HepG2 (cell line): ENCODE data around the gene SND1. TPM values are rescaled to one million over a fixed set of nuclear protein-coding genes. Genes with fewer than 3 reads are reported as not detected.

Experiments
- ATAC-seq: fragments of 200-7000 bp; cut with Tn5 transposase; 3 replicates; pipeline ENCODE4 v1.9.1; 2020; ENCODE audit warnings: mild to moderate bottlenecking, moderate library complexity
- BruUV-seq: library from RNA; stranded (reverse); fragments of 400-500 nt; replicated peaks from 2 replicates; lab custom pipeline; 2021; lab: Mats Ljungman, UMichigan
- CTCF ChIA-PET: fragments of 300-600 bp; formaldehyde crosslinking; extraction: SDS; loops from one replicate; lab custom pipeline; 2021; ENCODE audit warnings: low total read pairs, inconsistent platforms, low intra/inter-chr PET ratio; lab: Yijun Ruan, JAX
- POLR2A ChIA-PET: fragments of 350-600 bp; sonication (Branson Sonifier 250); formaldehyde crosslinking; loops from one replicate; lab custom pipeline; 2020; ENCODE audit warnings: antibody characterized with exemption, inconsistent platforms; lab: Yijun Ruan, JAX
- DNase-seq: peaks from one replicate; pipeline ENCODE4 v3.0.0-alpha.2; 2015; ENCODE audit warnings: low spot score
- FAIRE-seq: peaks from 3 replicates; lab custom pipeline; 2011; peaks lifted over from hg19 to GRCh38; lab: Jason Lieb, UNC
- H2AFZ ChIP-seq: one replicate; pipeline ENCODE4 v1.6.1; 2011; ENCODE audit warnings: low read length, inconsistent platforms
- H3K27ac ChIP-seq: fragments of 300-600 bp; 3 replicates; pipeline ENCODE4 v1.8.0; 2011; ENCODE audit warnings: mixed run types, mild to moderate bottlenecking, mixed read lengths, low read length, inconsistent platforms; ENCODE audit not compliant: insufficient read depth; ENCODE audit errors: extremely low read length
- H3K27me3 ChIP-seq, 2 experiments: fragments of 200-600 bp in 1 of 2; 2 replicates in 1 of 2; 3 replicates in 1 of 2; pipeline versions ENCODE4 v1.6.0 to v1.8.0; 2011; ENCODE audit warnings: low read length in 2 of 2, mild to moderate bottlenecking in 2 of 2, moderate library complexity in 2 of 2, inconsistent platforms in 1 of 2; ENCODE audit not compliant: insufficient read depth in 2 of 2, control insufficient read depth in 1 of 2
- H3K36me3 ChIP-seq, 2 experiments: fragments of 200-600 bp in 1 of 2; replicated peaks in 1 of 2; 2 replicates in 1 of 2; 3 replicates in 1 of 2; pipeline versions ENCODE4 v1.5.1 to v1.8.0; 2011; ENCODE audit warnings: low read length in 2 of 2, inconsistent platforms in 1 of 2; ENCODE audit not compliant: insufficient read depth in 2 of 2, control insufficient read depth in 1 of 2
- H3K4me1 ChIP-seq: 2 replicates; pipeline ENCODE4 v1.5.1; 2012; ENCODE audit warnings: low read length, inconsistent platforms; ENCODE audit not compliant: insufficient read depth
- H3K4me2 ChIP-seq: 2 replicates; pipeline ENCODE4 v1.6.0; 2011; ENCODE audit warnings: low read depth, low read length, inconsistent platforms
- H3K4me3 ChIP-seq, 3 experiments: fragments of 200-600 bp in 1 of 3; sonication (generic), shearing (Covaris generic) in 1 of 3; replicated peaks in 1 of 3; 2 replicates each; pipeline ENCODE4 v1.5.1; 2011 to 2016; ENCODE audit warnings: low read length in 3 of 3, inconsistent platforms in 2 of 3, low read depth in 2 of 3, mild to moderate bottlenecking in 2 of 3, control low read depth in 1 of 3, mixed read lengths in 1 of 3; ENCODE audit not compliant: insufficient read depth in 1 of 3
- H3K79me2 ChIP-seq: one replicate; pipeline ENCODE4 v1.6.1; 2011; ENCODE audit warnings: low read length, inconsistent platforms; ENCODE audit not compliant: insufficient read depth
- H3K9ac ChIP-seq: 2 replicates; pipeline ENCODE4 v1.6.0; 2011; ENCODE audit warnings: mild to moderate bottlenecking, low read depth, low read length, inconsistent platforms; ENCODE audit not compliant: insufficient read depth
- H3K9me3 ChIP-seq: 2 replicates; pipeline ENCODE4 v1.5.1; 2012; ENCODE audit warnings: mild to moderate bottlenecking, low read length
- H4K20me1 ChIP-seq: 2 replicates; pipeline ENCODE4 v1.6.0; 2011; ENCODE audit warnings: inconsistent platforms, mild to moderate bottlenecking, low read length, moderate library complexity; ENCODE audit not compliant: insufficient read depth
- CENPX ChIP-seq: sonication (generic); formaldehyde crosslinking; IDR thresholded peaks from 2 replicates; pipeline ENCODE4 v1.9.0; 2021; ENCODE audit warnings: mild to moderate bottlenecking, missing genetic modification reagents, moderate library complexity
- HNRNPK ChIP-seq: fragments of 200-400 bp; formaldehyde crosslinking; IDR thresholded peaks from 2 replicates; pipeline ENCODE4 v1.6.1; 2018; ENCODE audit warnings: low read length, low read depth, moderate library complexity, mild to moderate bottlenecking; ENCODE audit not compliant: poor library complexity, severe bottlenecking
- SIN3A ChIP-seq: IDR thresholded peaks from 2 replicates; pipeline ENCODE4 v1.6.1; 2011; ENCODE audit warnings: low read depth, mild to moderate bottlenecking, control low read depth, low read length, borderline replicate concordance
- TOPORS ChIP-seq: sonication (generic); formaldehyde crosslinking; IDR thresholded peaks from 2 replicates; pipeline ENCODE4 v1.8.0; 2023; ENCODE audit warnings: mild to moderate bottlenecking, missing genetic modification reagents
- ZNF547 ChIP-seq: sonication (generic); formaldehyde crosslinking; IDR thresholded peaks from 2 replicates; pipeline ENCODE4 v1.5.1; 2020; ENCODE audit warnings: mild to moderate bottlenecking, missing genetic modification reagents
- WGBS: methylation state at CpG from one replicate; pipeline ENCODE4 v1.1.6; 2017; ENCODE audit warnings: low lambda C conversion rate; 5-methylcytosine and 5-hydroxymethylcytosine counted together
- in situ Hi-C: cut with HindIII; loops from 2 replicates; pipeline ENCODE4 v1.10.0; 2017; ENCODE audit warnings: low pct_unique_long_range_greater_than_20kb; ENCODE audit not compliant: extremely low pct_ligation_motif_present
- intact Hi-C: fragments of 100-400 bp; cut with micrococcal nuclease; formaldehyde crosslinking; loops from one replicate; pipeline ENCODE4 v1.10.0; 2022; ENCODE audit not compliant: unreplicated experiment
- polyA plus RNA-seq, 8 experiments: library from polyadenylated mRNA; depleted of rRNA in 3 of 8; stranded (reverse) in 7 of 8; unstranded in 1 of 8; fragments of >200 nt; fragmentation: Illumina TruSeq in 4 of 8; extraction: Trizol in 4 of 8; gene quantifications; 2 replicates each; pipeline versions ENCODE4 v1.2.1 to v1.2.3, GENCODE V29; 2011 to 2016; ENCODE audit warnings: low read depth in 4 of 8, missing spikeins in 1 of 8, mixed read lengths in 1 of 8; ENCODE audit not compliant: insufficient read depth in 1 of 8
- total RNA-seq, 5 experiments: library from RNA; depleted of rRNA; stranded (reverse); fragments of >200 nt; fragmentation: Illumina TruSeq; extraction: Trizol; gene quantifications; 2 replicates each; pipeline ENCODE4 v1.2.3, GENCODE V29; 2016; ENCODE audit warnings: low read depth in 1 of 5
- TF ChIP-seq, protein P1 (sequence below): sonication (generic); formaldehyde crosslinking; IDR thresholded peaks from 2 replicates; pipeline ENCODE4 v1.4.0; 2020; ENCODE audit warnings: missing genetic modification reagents

SND1 gene
- total and polyA plus RNA-seq, 2 of the 13 experiments (the other 11 are each of a cell fraction or from before 2014, with no cell fraction given): 110 to 182 TPM

DNA sequence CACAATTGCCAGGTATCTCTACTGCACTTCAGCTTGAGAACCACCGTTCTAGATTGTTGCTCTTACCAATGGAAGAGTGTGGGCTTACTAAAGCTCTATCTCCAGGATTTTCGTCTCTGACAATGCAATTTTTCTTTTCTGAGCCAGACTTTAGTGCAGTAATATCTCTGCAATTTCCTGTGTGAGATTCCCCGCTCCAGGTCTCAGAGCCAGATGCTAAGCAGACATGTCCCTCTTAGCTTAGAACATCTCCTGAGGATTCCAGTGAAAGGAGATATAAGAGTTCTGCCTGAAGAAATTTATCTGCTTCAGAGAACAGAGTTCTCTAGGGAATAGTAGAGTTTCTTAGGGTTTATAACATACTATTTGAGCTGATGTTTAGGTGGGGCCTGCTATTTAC is 82.0 kb downstream of the SND1 start:
- Histone ChIP-seq H3K9ac (no peak overlapping the region), H3K36me3 (peaks cover 31 to 79% of the 10 kb centered on the region in 2 experiments), H3K27me3 (no peaks in the 10 kb centered on the region), H3K9me3 (no peaks in the 10 kb centered on the region), H3K4me2 (no peak overlapping the region), H3K27ac (no peak overlapping the region), H3K4me3 (no peak overlapping the region), H4K20me1 (peaks cover 3% of the 10 kb centered on the region; the same call in 1 of the 2 replicates), H3K4me1 (no peaks in the 10 kb centered on the region), H2AFZ (no peak overlapping the region), H3K79me2 (peaks cover 13% of the 10 kb centered on the region)
- in situ Hi-C loops (no loop called here), intact Hi-C loops (no loop called here)
- ATAC-seq (no peak), DNase-seq (no peak), FAIRE-seq (no peak)
- ChIA-PET CTCF (no interaction called here), POLR2A (no interaction called here)
- 92% methylated on average over 3 of the region's 3 CpGs for WGBS
- TF ChIP-seq CENPX (CRISPR knock-in tag) (no peak), TOPORS (CRISPR knock-in tag) (no peak), HNRNPK (no peak), SIN3A (no peak)
- BruUV-seq: no TSS peak

DNA sequence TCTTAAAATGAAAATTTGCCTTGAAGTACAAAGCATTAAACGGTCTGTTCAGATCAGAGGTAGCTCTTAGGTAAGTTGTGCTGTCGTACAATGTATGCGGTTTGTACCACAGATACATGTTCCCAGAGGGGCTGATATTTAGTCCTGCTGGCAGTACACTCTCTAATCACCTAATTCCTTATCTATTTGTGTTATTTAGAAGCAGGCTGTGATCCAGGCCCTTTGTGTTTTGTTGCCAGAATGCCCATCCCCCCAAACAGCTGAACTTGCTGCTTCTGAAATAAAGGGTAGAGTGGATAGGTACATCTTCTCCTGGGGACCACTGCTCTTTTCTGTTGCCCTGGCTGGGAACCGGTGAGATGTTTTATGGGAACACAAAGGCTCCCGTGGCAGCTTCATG is 84.5 kb downstream of the SND1 start:
- 95% methylated on average over 5 of the region's 5 CpGs for WGBS
- BruUV-seq: no TSS peak
- Histone ChIP-seq H2AFZ (no peak overlapping the region), H3K4me3 (no peak overlapping the region), H3K27ac (no peak overlapping the region), H3K4me1 (no peaks in the 10 kb centered on the region), H3K4me2 (no peak overlapping the region), H3K9ac (no peak overlapping the region), H4K20me1 (peaks cover under 1% of the 10 kb centered on the region; the same call in 1 of the 2 replicates), H3K9me3 (no peaks in the 10 kb centered on the region), H3K27me3 (no peaks in the 10 kb centered on the region), H3K79me2 (peaks cover 23% of the 10 kb centered on the region), H3K36me3 (peaks cover 21 to 63% of the 10 kb centered on the region in 2 experiments)
- CTCF ChIA-PET: no interaction called here
- intact Hi-C loops: no loop called here
- in situ Hi-C loops: no loop called here
- POLR2A ChIA-PET: no interaction called here
- ATAC-seq (no peak), DNase-seq (no peak), FAIRE-seq (no peak)
- TF ChIP-seq ZNF547 (CRISPR knock-in tag): no peak
- TF ChIP-seq, protein P1, sequence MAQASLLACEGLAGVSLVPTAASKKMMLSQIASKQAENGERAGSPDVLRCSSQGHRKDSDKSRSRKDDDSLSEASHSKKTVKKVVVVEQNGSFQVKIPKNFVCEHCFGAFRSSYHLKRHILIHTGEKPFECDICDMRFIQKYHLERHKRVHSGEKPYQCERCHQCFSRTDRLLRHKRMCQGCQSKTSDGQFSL (CRISPR knock-in tag): no peak
